Keratinocyte (primary cell): ENCODE data around the gene ANOS1. TPM values are rescaled to one million over a fixed set of nuclear protein-coding genes. Genes with fewer than 3 reads are reported as not detected.

Source experiments
- DNase-seq: peaks from one replicate; pipeline ENCODE4 v3.0.0-alpha.2; 2011; ENCODE audit warnings: low read depth, missing footprints, low spot score
- FAIRE-seq: peaks from 2 replicates; lab custom pipeline; 2011; peaks lifted over from hg19 to GRCh38; lab: Jason Lieb, UNC
- H2AFZ ChIP-seq: 2 replicates; pipeline ENCODE4 v1.6.0; 2012; ENCODE audit warnings: low read length, control low read depth, inconsistent platforms; ENCODE audit not compliant: control insufficient read depth
- H3K27ac ChIP-seq: 2 replicates; pipeline ENCODE4 v1.5.1; 2011; ENCODE audit warnings: low read length; ENCODE audit not compliant: control insufficient read depth, insufficient read depth
- H3K27me3 ChIP-seq: 3 replicates; pipeline ENCODE4 v1.6.0; 2011; ENCODE audit warnings: low read length; ENCODE audit not compliant: control insufficient read depth, insufficient read depth; ENCODE audit errors: extremely low read depth
- H3K36me3 ChIP-seq, 2 experiments: 2 replicates in 1 of 2; 3 replicates in 1 of 2; pipeline ENCODE4 v1.5.1; 2011; ENCODE audit warnings: low read length in 2 of 2, mild to moderate bottlenecking in 1 of 2; ENCODE audit not compliant: control insufficient read depth in 2 of 2, insufficient read depth in 2 of 2; ENCODE audit errors: extremely low read depth in 1 of 2
- H3K4me1 ChIP-seq: 3 replicates; pipeline ENCODE4 v1.5.1; 2011; ENCODE audit warnings: low read length; ENCODE audit not compliant: control insufficient read depth, insufficient read depth; ENCODE audit errors: extremely low read depth
- H3K4me2 ChIP-seq: 3 replicates; pipeline ENCODE4 v1.6.0; 2011; ENCODE audit warnings: low read depth, low read length; ENCODE audit not compliant: control insufficient read depth, insufficient read depth; ENCODE audit errors: extremely low read depth
- H3K4me3 ChIP-seq, 3 experiments: fragments of 200-600 bp in 1 of 3; sonication (generic) in 1 of 3; 2 replicates in 2 of 3; 3 replicates in 1 of 3; pipeline ENCODE4 v1.5.1; 2011 to 2016; ENCODE audit warnings: low read length in 3 of 3, mild to moderate bottlenecking in 3 of 3, control low read depth in 2 of 3, inconsistent platforms in 1 of 3, low read depth in 1 of 3, mixed read lengths in 1 of 3, mixed run types in 1 of 3, moderate library complexity in 1 of 3; ENCODE audit not compliant: control insufficient read depth in 2 of 3, insufficient read depth in 2 of 3; ENCODE audit errors: extremely low read depth in 1 of 3
- H3K79me2 ChIP-seq: 2 replicates; pipeline ENCODE4 v1.6.0; 2012; ENCODE audit warnings: low read length; ENCODE audit not compliant: control insufficient read depth, insufficient read depth
- H3K9ac ChIP-seq: 3 replicates; pipeline ENCODE4 v1.6.0; 2011; ENCODE audit warnings: low read length; ENCODE audit not compliant: control insufficient read depth, insufficient read depth; ENCODE audit errors: extremely low read depth
- H3K9me1 ChIP-seq: 3 replicates; pipeline ENCODE4 v1.6.0; 2011; ENCODE audit warnings: low read length; ENCODE audit not compliant: control insufficient read depth, insufficient read depth; ENCODE audit errors: extremely low read depth
- H3K9me3 ChIP-seq: 2 replicates; pipeline ENCODE4 v1.5.1; 2012; ENCODE audit warnings: low read depth, low read length; ENCODE audit not compliant: control insufficient read depth
- H4K20me1 ChIP-seq: 3 replicates; pipeline ENCODE4 v1.6.0; 2011; ENCODE audit warnings: low read length; ENCODE audit not compliant: control insufficient read depth, insufficient read depth; ENCODE audit errors: extremely low read depth
- EZH2 ChIP-seq: IDR thresholded peaks from one replicate; pipeline ENCODE4 v1.6.1; 2012; ENCODE audit warnings: inconsistent platforms, mild to moderate bottlenecking, low read length, moderate library complexity
- dilution Hi-C: fragments of 300-500 bp; cut with MboI; formaldehyde crosslinking; loops from one replicate; pipeline ENCODE4 v1.7.0; 2020; ENCODE audit warnings: low sequenced_read_pairs; ENCODE audit not compliant: extremely low pct_ligation_motif_present
- polyA plus RNA-seq, 5 experiments: library from polyadenylated mRNA; depleted of rRNA in 3 of 5; stranded (reverse) in 3 of 5; stranded (forward) in 1 of 5; unstranded in 1 of 5; fragments of >200 nt; gene quantifications; 1 replicate in 1 of 5; 2 replicates in 3 of 5; 3 replicates in 1 of 5; pipeline versions ENCODE4 v1.2.1 to v1.2.3, GENCODE V29; 2011 to 2012; ENCODE audit warnings: missing spikeins in 2 of 5, low read depth in 1 of 5, low replicate concordance in 1 of 5
- TF ChIP-seq, protein P1 (sequence below), 3 experiments: IDR thresholded peaks in 1 of 3; conservative IDR thresholded peaks in 1 of 3; optimal IDR thresholded peaks in 1 of 3; 2 replicates in 2 of 3; 3 replicates in 1 of 3; pipeline versions ENCODE3 to v1.5.1; 2011; ENCODE audit warnings: low read length in 3 of 3, mild to moderate bottlenecking in 3 of 3, moderate library complexity in 2 of 3, control low read depth in 1 of 3, inconsistent platforms in 1 of 3; ENCODE audit not compliant: insufficient read depth in 2 of 3; ENCODE audit errors: extremely low read depth in 1 of 3

Gene ANOS1
- polyA plus RNA-seq, 1 donor (not counting 4 experiments of a cell fraction or from before 2014, with no cell fraction given): 4.0 TPM

DNA sequence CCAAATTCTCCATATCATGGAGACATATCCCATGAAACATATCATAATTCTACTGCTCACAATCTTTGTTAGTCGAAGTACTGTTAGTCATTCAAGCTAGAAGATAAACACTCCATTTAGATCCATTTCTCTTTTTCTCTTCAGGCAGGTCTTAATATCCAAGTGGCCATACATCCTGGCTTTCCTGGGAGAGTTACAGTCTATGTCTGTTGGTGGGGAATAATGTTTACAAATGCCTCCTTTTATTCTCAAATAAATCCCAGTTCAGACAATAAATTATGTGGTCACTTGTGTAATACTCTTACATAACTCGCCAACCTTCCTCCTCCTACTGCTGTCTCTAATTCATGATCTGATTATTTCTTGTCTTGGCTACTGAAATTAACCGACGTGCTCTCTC is 185.2 kb downstream of the ANOS1 start:
- Histone ChIP-seq H2AFZ (no peak overlapping the region), H4K20me1 (no peaks in the 10 kb centered on the region), H3K4me1 (no peaks in the 10 kb centered on the region), H3K9me3 (no peaks in the 10 kb centered on the region), H3K27me3 (no peaks in the 10 kb centered on the region), H3K4me2 (no peak overlapping the region), H3K9me1 (no peaks in the 10 kb centered on the region), H3K27ac (no peak overlapping the region), H3K4me3 (no peak overlapping the region), H3K36me3 (no peaks in the 10 kb centered on the region), H3K79me2 (no peaks in the 10 kb centered on the region), H3K9ac (no peak overlapping the region)
- dilution Hi-C loops: no loop called here
- DNase-seq (no peak), FAIRE-seq (no peak)
- TF ChIP-seq, protein P1, sequence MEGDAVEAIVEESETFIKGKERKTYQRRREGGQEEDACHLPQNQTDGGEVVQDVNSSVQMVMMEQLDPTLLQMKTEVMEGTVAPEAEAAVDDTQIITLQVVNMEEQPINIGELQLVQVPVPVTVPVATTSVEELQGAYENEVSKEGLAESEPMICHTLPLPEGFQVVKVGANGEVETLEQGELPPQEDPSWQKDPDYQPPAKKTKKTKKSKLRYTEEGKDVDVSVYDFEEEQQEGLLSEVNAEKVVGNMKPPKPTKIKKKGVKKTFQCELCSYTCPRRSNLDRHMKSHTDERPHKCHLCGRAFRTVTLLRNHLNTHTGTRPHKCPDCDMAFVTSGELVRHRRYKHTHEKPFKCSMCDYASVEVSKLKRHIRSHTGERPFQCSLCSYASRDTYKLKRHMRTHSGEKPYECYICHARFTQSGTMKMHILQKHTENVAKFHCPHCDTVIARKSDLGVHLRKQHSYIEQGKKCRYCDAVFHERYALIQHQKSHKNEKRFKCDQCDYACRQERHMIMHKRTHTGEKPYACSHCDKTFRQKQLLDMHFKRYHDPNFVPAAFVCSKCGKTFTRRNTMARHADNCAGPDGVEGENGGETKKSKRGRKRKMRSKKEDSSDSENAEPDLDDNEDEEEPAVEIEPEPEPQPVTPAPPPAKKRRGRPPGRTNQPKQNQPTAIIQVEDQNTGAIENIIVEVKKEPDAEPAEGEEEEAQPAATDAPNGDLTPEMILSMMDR (optimal IDR thresholded peaks at IDR 0.05 in 1 of 3, IDR thresholded peaks at IDR 0.05 in 1 of 3, conservative IDR thresholded peaks at IDR 0.05 in 1 of 3; ENCODE audit: extremely low read depth in 1 of 3, insufficient read depth in 2 of 3, low read length in 3 of 3): no peak
- no peak for TF ChIP-seq EZH2

DNA sequence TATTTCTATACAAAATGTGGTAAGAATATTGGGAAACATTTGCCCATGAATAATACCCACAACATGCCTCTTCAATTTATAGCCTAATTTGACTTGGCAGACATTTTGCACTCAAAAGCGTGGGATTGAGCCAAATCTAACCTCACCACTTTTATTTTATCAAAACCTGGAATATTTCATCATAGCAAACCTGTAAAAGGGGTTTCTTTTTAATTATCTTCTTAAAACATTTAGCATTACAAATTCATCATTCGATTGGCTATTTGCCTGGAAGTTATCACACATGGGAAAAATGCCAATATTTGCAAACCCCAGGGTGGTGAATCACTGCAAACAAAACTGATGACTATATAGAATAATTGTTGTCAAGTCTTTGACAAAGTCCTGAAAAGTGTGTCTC is 211.1 kb downstream of the ANOS1 start:
- Histone ChIP-seq H3K4me1 (peaks cover 3% of the 10 kb centered on the region), H3K9me3 (no peaks in the 10 kb centered on the region), H3K9ac (no peak overlapping the region), H3K27ac (no peak overlapping the region), H2AFZ (no peak overlapping the region), H3K27me3 (no peaks in the 10 kb centered on the region), H3K4me3 (no peak overlapping the region), H3K79me2 (no peaks in the 10 kb centered on the region), H3K9me1 (no peaks in the 10 kb centered on the region), H3K4me2 (no peak overlapping the region), H3K36me3 (no peaks in the 10 kb centered on the region), H4K20me1 (no peaks in the 10 kb centered on the region)
- dilution Hi-C loops: no loop called here
- DNase-seq (no peak), FAIRE-seq (no peak)
- no peak for TF ChIP-seq EZH2
- TF ChIP-seq, protein P1 (optimal IDR thresholded peaks at IDR 0.05 in 1 of 3, IDR thresholded peaks at IDR 0.05 in 1 of 3, conservative IDR thresholded peaks at IDR 0.05 in 1 of 3; ENCODE audit: extremely low read depth in 1 of 3, insufficient read depth in 2 of 3, low read length in 3 of 3): no peak
